ENCODE results near the gene RANBP10.

RANBP10 gene

GRCh38 chr16:67701420-67701819, 104.9 kb downstream of the RANBP10 start:
- H2AFZ ChIP-seq (ENCODE audit: low read length) = no peak overlapping the region
- no peaks in the 10 kb centered on the region for H3K9me2 ChIP-seq (replicated peaks; ENCODE audit: low read depth, low read length)
- TF ChIP-seq CTCF (conservative IDR thresholded peaks at IDR 0.05; ENCODE audit: low read length) (no peak), EZH2phosphoT487 (IDR thresholded peaks at IDR 0.05; ENCODE audit: borderline replicate concordance) (no peak)
- H3K9me3 ChIP-seq (ENCODE audit: insufficient read depth, low read depth, low read length) = no peaks in the 10 kb centered on the region
- H3K4me1 ChIP-seq (ENCODE audit: insufficient read depth, low read length, poor library complexity, severe bottlenecking) = peaks cover 7% of the 10 kb centered on the region
- H3K27me3 ChIP-seq (ENCODE audit: insufficient read depth, low read length, poor library complexity, severe bottlenecking) = no peaks in the 10 kb centered on the region
- peaks cover 9% of the 10 kb centered on the region; the same call in 1 of the 2 replicates for H3K36me3 ChIP-seq (ENCODE audit: insufficient read depth, low read length)
- no peak overlapping the region for H3K4me3 ChIP-seq (ENCODE audit: low read length, poor library complexity, severe bottlenecking)
- H3K9ac ChIP-seq (ENCODE audit: low read depth, low read length, poor library complexity, severe bottlenecking) = no peak overlapping the region
- peaks cover 49% of the 10 kb centered on the region; the same call in 1 of the 2 replicates for H3K79me2 ChIP-seq (ENCODE audit: insufficient read depth, low read length)
- H3K4me2 ChIP-seq (ENCODE audit: low read depth, low read length, poor library complexity, severe bottlenecking) = no peak overlapping the region
- H4K20me1 ChIP-seq (ENCODE audit: insufficient read depth, low read length, poor library complexity, severe bottlenecking) = peaks cover 4% of the 10 kb centered on the region
- H3F3A ChIP-seq (ENCODE audit: low read depth) = no peaks in the 10 kb centered on the region; the same call in 1 of the 2 replicates

GRCh38 chr16:67699265-67699664, 107.1 kb downstream of the RANBP10 start:
- Histone ChIP-seq H2AFZ (ENCODE audit: low read length) (no peak overlapping the region), H3K4me2 (ENCODE audit: low read depth, low read length, poor library complexity, severe bottlenecking) (no peak overlapping the region), H3K4me3 (ENCODE audit: low read length, poor library complexity, severe bottlenecking) (no peak overlapping the region), H3K27me3 (ENCODE audit: insufficient read depth, low read length, poor library complexity, severe bottlenecking) (no peaks in the 10 kb centered on the region), H3K4me1 (ENCODE audit: insufficient read depth, low read length, poor library complexity, severe bottlenecking) (peaks cover 7% of the 10 kb centered on the region), H4K20me1 (ENCODE audit: insufficient read depth, low read length, poor library complexity, severe bottlenecking) (peaks cover 4% of the 10 kb centered on the region), H3F3A (ENCODE audit: low read depth) (no peaks in the 10 kb centered on the region; the same call in 1 of the 2 replicates), H3K36me3 (ENCODE audit: insufficient read depth, low read length) (peaks cover 9% of the 10 kb centered on the region; the same call in 1 of the 2 replicates), H3K9me3 (ENCODE audit: insufficient read depth, low read depth, low read length) (no peaks in the 10 kb centered on the region), H3K79me2 (ENCODE audit: insufficient read depth, low read length) (peaks cover 48% of the 10 kb centered on the region), H3K9ac (ENCODE audit: low read depth, low read length, poor library complexity, severe bottlenecking) (no peak overlapping the region), H3K9me2 (replicated peaks; ENCODE audit: low read depth, low read length) (no peaks in the 10 kb centered on the region)
- no peak for TF ChIP-seq CTCF (conservative IDR thresholded peaks at IDR 0.05; ENCODE audit: low read length)
- TF ChIP-seq EZH2phosphoT487 (IDR thresholded peaks at IDR 0.05; ENCODE audit: borderline replicate concordance) = no peak

GRCh38 chr16:67697422-67698185, 108.8 kb downstream of the RANBP10 start:
- H3K79me2 ChIP-seq (ENCODE audit: insufficient read depth, low read length) = peaks cover 38% of the 10 kb centered on the region
- no peaks in the 10 kb centered on the region for H3K27me3 ChIP-seq (ENCODE audit: insufficient read depth, low read length, poor library complexity, severe bottlenecking)
- peaks cover 9% of the 10 kb centered on the region; the same call in 1 of the 2 replicates for H3K36me3 ChIP-seq (ENCODE audit: insufficient read depth, low read length)
- no peaks in the 10 kb centered on the region for H3F3A ChIP-seq (ENCODE audit: low read depth)
- no peak overlapping the region for H3K4me3 ChIP-seq (ENCODE audit: low read length, poor library complexity, severe bottlenecking)
- no peaks in the 10 kb centered on the region for H3K9me2 ChIP-seq (replicated peaks; ENCODE audit: low read depth, low read length)
- no peaks in the 10 kb centered on the region for H3K4me1 ChIP-seq (ENCODE audit: insufficient read depth, low read length, poor library complexity, severe bottlenecking)
- H3K9ac ChIP-seq (ENCODE audit: low read depth, low read length, poor library complexity, severe bottlenecking) = no peak overlapping the region
- H3K4me2 ChIP-seq (ENCODE audit: low read depth, low read length, poor library complexity, severe bottlenecking) = no peak overlapping the region
- no peaks in the 10 kb centered on the region for H3K9me3 ChIP-seq (ENCODE audit: insufficient read depth, low read depth, low read length)
- H2AFZ ChIP-seq (ENCODE audit: low read length) = no peak overlapping the region
- TF ChIP-seq EZH2phosphoT487 (IDR thresholded peaks at IDR 0.05; ENCODE audit: borderline replicate concordance) (no peak), CTCF (conservative IDR thresholded peaks at IDR 0.05; ENCODE audit: low read length) (no peak)
- H4K20me1 ChIP-seq (ENCODE audit: insufficient read depth, low read length, poor library complexity, severe bottlenecking) = no peaks in the 10 kb centered on the region

Data from Loucy (cell line).